ENCODE measurements around the gene SEPTIN8.

SEPTIN8 gene

GRCh38 chr5:132754111-132754510, 22.9 kb downstream of the SEPTIN8 start:
- Histone ChIP-seq H3K27ac (ENCODE audit: low read length) (no peak overlapping the region), H3K9me3 (ENCODE audit: control insufficient read depth in 2 of 2, low read length in 2 of 2) (no peaks in the 10 kb centered on the region), H3K4me1 (ENCODE audit: control insufficient read depth, insufficient read depth, low read length) (no peaks in the 10 kb centered on the region), H3K9ac (ENCODE audit: low read length in 2 of 2) (no peak overlapping the region), H3K27me3 (ENCODE audit: control insufficient read depth in 1 of 2, insufficient read depth in 2 of 2, low read length in 2 of 2) (no peaks in the 10 kb centered on the region), H3K36me3 (ENCODE audit: control insufficient read depth in 2 of 2, insufficient read depth in 2 of 2, low read length in 2 of 2) (peaks cover 10 to 14% of the 10 kb centered on the region in 2 donors), H3K4me3 (ENCODE audit: low read length in 2 of 2) (no peak overlapping the region)

- Histone ChIP-seq H3K4me3 (ENCODE audit: low read length in 2 of 2) (no peak overlapping the region), H3K27ac (ENCODE audit: low read length) (no peak overlapping the region), H3K36me3 (ENCODE audit: control insufficient read depth in 2 of 2, insufficient read depth in 2 of 2, low read length in 2 of 2) (peaks cover 3 to 13% of the 10 kb centered on the region in 2 donors), H3K9ac (ENCODE audit: low read length in 2 of 2) (no peak overlapping the region), H3K9me3 (ENCODE audit: control insufficient read depth in 2 of 2, low read length in 2 of 2) (no peaks in the 10 kb centered on the region), H3K4me1 (ENCODE audit: control insufficient read depth, insufficient read depth, low read length) (no peaks in the 10 kb centered on the region), H3K27me3 (ENCODE audit: control insufficient read depth in 1 of 2, insufficient read depth in 2 of 2, low read length in 2 of 2) (peaks cover 0 to 3% of the 10 kb centered on the region in 2 donors)
These were observed 23.7 kb downstream of the SEPTIN8 start for GRCh38 chr5:132753135-132753987.

DNA sequence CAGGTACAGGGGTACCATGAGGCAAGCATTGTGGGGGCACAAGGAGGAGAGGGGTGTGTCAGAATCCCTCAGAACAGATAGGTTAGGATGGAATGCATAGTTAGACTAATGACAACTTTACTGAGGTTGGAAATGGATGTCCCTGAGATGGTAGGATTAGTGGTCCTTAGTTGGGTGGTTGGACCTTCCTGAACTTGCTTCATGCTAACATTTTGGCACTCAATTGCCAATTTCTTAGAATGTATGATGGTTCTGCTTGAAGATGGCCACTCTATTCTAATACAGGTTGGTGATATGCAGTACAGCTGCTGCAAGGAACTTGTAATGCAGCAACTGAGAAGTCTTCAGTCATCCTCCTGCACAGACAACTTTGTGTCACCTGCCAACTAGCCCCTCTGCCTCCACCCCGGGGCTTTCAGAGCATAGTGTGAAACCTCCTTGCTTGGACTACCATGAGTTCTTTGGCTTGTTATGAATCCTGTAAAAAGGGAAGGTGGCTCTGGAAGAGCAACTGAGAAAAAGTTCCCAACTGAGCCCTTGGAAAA, 24.4 kb downstream of the SEPTIN8 start:
- H3K4me3 ChIP-seq (ENCODE audit: low read length in 2 of 2), result no peak overlapping the region
- no peak overlapping the region for H3K27ac ChIP-seq (ENCODE audit: low read length)
- no peaks in the 10 kb centered on the region for H3K9me3 ChIP-seq (ENCODE audit: control insufficient read depth in 2 of 2, low read length in 2 of 2)
- H3K9ac ChIP-seq (ENCODE audit: low read length in 2 of 2), result no peak overlapping the region
- H3K36me3 ChIP-seq (ENCODE audit: control insufficient read depth in 2 of 2, insufficient read depth in 2 of 2, low read length in 2 of 2), result peaks cover under 1 to 9% of the 10 kb centered on the region in 2 donors
- H3K4me1 ChIP-seq (ENCODE audit: control insufficient read depth, insufficient read depth, low read length), result peaks cover 1% of the 10 kb centered on the region
- peaks cover 4 to 5% of the 10 kb centered on the region in 2 donors for H3K27me3 ChIP-seq (ENCODE audit: control insufficient read depth in 1 of 2, insufficient read depth in 2 of 2, low read length in 2 of 2)

- Histone ChIP-seq H3K4me1 (ENCODE audit: control insufficient read depth, insufficient read depth, low read length) (peaks cover 7% of the 10 kb centered on the region), H3K9ac (ENCODE audit: low read length in 2 of 2) (no peak overlapping the region)
These were observed 25.0 kb downstream of the SEPTIN8 start for GRCh38 chr5:132751971-132752580.

GRCh38 chr5:132751444-132751843, 25.6 kb downstream of the SEPTIN8 start:
- Histone ChIP-seq H3K9ac (ENCODE audit: low read length in 2 of 2) (no peak overlapping the region), H3K27me3 (ENCODE audit: control insufficient read depth in 1 of 2, insufficient read depth in 2 of 2, low read length in 2 of 2) (peaks cover 10 to 17% of the 10 kb centered on the region in 2 donors), H3K4me1 (ENCODE audit: control insufficient read depth, insufficient read depth, low read length) (peaks cover 13% of the 10 kb centered on the region), H3K4me3 (ENCODE audit: low read length in 2 of 2) (no peak overlapping the region), H3K27ac (ENCODE audit: low read length) (no peak overlapping the region), H3K9me3 (ENCODE audit: control insufficient read depth in 2 of 2, low read length in 2 of 2) (no peaks in the 10 kb centered on the region), H3K36me3 (ENCODE audit: control insufficient read depth in 2 of 2, insufficient read depth in 2 of 2, low read length in 2 of 2) (peaks cover 0 to 3% of the 10 kb centered on the region in 2 donors)

More at GRCh38 chr5:132751971-132752580, 25.0 kb downstream of the SEPTIN8 start:
- H3K27ac ChIP-seq (ENCODE audit: low read length), result no peak overlapping the region
- peaks cover 5 to 10% of the 10 kb centered on the region in 2 donors for H3K27me3 ChIP-seq (ENCODE audit: control insufficient read depth in 1 of 2, insufficient read depth in 2 of 2, low read length in 2 of 2)
- H3K4me3 ChIP-seq (ENCODE audit: low read length in 2 of 2), result no peak overlapping the region
- peaks cover 0 to 5% of the 10 kb centered on the region in 2 donors for H3K36me3 ChIP-seq (ENCODE audit: control insufficient read depth in 2 of 2, insufficient read depth in 2 of 2, low read length in 2 of 2)
- no peaks in the 10 kb centered on the region for H3K9me3 ChIP-seq (ENCODE audit: control insufficient read depth in 2 of 2, low read length in 2 of 2)

DNA sequence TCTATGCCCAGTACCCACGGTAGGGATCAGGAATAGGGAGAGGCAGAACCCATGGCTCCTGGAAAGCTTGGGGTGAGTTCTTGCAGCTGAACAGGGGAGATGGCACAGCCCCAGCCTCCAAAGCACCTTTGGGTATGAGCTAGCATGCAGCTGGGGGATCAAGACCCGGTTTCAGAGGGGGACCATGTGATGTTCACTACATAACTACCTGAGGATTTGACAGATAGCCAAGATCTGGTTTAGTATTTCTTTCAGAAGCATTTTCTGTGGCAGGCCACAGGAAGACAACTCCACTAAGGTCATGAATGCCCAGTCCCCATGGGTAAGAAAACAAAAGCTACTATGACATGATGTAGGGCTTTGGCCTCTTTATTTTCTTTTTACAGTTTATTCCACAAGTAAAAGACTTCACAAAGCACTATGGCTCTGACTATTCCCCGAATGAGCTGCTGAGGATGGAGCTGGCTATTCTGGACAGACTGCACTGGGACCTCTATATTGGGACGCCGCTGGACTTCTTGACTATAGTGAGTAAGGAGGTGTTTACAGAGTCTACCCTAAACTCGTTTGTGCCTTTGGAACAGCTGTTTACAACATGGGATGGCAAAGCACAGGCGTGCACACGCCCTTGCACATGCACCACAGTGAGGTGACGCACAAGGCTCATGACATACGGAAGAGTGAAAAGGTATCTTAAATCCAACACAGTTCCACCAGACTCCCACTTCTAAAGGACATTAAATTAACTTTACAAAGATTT, 26.4 kb downstream of the SEPTIN8 start:
- H3K27me3 ChIP-seq (ENCODE audit: control insufficient read depth in 1 of 2, insufficient read depth in 2 of 2, low read length in 2 of 2), result peaks cover 10 to 24% of the 10 kb centered on the region in 2 donors
- H3K27ac ChIP-seq (ENCODE audit: low read length), result no peak overlapping the region
- no peak overlapping the region for H3K4me3 ChIP-seq (ENCODE audit: low read length in 2 of 2)
- peaks cover 0 to 2% of the 10 kb centered on the region in 2 donors for H3K36me3 ChIP-seq (ENCODE audit: control insufficient read depth in 2 of 2, insufficient read depth in 2 of 2, low read length in 2 of 2)
- H3K9ac ChIP-seq (ENCODE audit: low read length in 2 of 2), result no peak overlapping the region
- H3K4me1 ChIP-seq (ENCODE audit: control insufficient read depth, insufficient read depth, low read length), result peaks cover 13% of the 10 kb centered on the region
- no peaks in the 10 kb centered on the region for H3K9me3 ChIP-seq (ENCODE audit: control insufficient read depth in 2 of 2, low read length in 2 of 2)

DNA sequence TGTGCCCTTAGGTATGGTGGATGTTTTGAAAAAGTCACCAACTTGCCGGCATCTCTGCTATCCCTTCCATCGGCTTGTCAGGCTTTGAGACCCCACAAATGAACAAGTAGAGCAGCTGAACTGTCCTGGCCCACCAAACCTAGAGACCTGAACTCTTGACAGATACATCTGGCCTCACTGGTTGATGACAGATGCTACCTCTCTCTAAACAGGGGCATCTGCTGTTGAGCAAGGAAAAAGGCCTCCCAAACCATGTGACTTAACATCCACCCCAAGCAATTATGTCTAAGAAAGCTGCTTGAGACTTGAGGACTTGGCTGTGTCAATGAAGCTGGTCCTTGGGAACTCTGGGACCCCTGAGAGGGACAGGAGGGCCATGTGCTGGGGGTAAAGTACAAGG, 27.5 kb downstream of the SEPTIN8 start:
- H3K4me3 ChIP-seq (ENCODE audit: low read length in 2 of 2), result no peak overlapping the region
- peaks cover 0 to 2% of the 10 kb centered on the region in 2 donors for H3K36me3 ChIP-seq (ENCODE audit: control insufficient read depth in 2 of 2, insufficient read depth in 2 of 2, low read length in 2 of 2)
- H3K27me3 ChIP-seq (ENCODE audit: control insufficient read depth in 1 of 2, insufficient read depth in 2 of 2, low read length in 2 of 2), result peaks cover 14 to 24% of the 10 kb centered on the region in 2 donors
- H3K9me3 ChIP-seq (ENCODE audit: control insufficient read depth in 2 of 2, low read length in 2 of 2), result no peaks in the 10 kb centered on the region
- H3K9ac ChIP-seq (ENCODE audit: low read length in 2 of 2), result no peak overlapping the region
- no peak overlapping the region for H3K27ac ChIP-seq (ENCODE audit: low read length)
- peaks cover 13% of the 10 kb centered on the region for H3K4me1 ChIP-seq (ENCODE audit: control insufficient read depth, insufficient read depth, low read length)

DNA sequence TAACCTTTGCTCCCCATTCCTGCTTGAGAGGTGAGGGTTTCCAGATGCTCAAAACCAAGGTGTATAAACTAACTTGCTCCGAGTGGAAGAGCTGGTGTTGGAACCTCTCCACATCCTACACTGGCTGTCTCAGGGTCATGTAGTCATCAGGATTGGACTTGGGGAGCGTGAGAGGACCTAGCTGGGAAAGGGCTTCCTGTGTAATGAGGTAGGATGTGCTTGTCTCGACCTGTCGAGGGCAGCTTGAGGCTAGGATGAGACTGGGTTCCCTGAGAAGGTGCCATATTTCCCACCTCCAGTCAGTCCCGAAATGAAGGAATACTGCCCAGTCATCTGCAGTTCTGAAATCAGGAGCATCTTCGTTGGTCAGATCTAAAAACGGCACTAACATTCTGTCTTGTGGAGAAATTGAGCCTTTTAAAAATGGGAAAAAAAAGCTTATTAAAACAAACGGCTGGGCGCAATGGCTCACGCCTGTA, 28.5 kb downstream of the SEPTIN8 start:
- Histone ChIP-seq H3K4me1 (ENCODE audit: control insufficient read depth, insufficient read depth, low read length) (peaks cover 13% of the 10 kb centered on the region), H3K9me3 (ENCODE audit: control insufficient read depth in 2 of 2, low read length in 2 of 2) (no peaks in the 10 kb centered on the region), H3K9ac (ENCODE audit: low read length in 2 of 2) (no peak overlapping the region), H3K27me3 (ENCODE audit: control insufficient read depth in 1 of 2, insufficient read depth in 2 of 2, low read length in 2 of 2) (peaks cover 14 to 24% of the 10 kb centered on the region in 2 donors), H3K27ac (ENCODE audit: low read length) (no peak overlapping the region), H3K4me3 (ENCODE audit: low read length in 2 of 2) (no peak overlapping the region), H3K36me3 (ENCODE audit: control insufficient read depth in 2 of 2, insufficient read depth in 2 of 2, low read length in 2 of 2) (peaks cover 0 to 2% of the 10 kb centered on the region in 2 donors)

- H3K27ac ChIP-seq (ENCODE audit: low read length), result no peak overlapping the region
These were observed 29.2 kb downstream of the SEPTIN8 start for GRCh38 chr5:132747616-132748440.

More at GRCh38 chr5:132747616-132748440, 29.2 kb downstream of the SEPTIN8 start:
- H3K4me1 ChIP-seq (ENCODE audit: control insufficient read depth, insufficient read depth, low read length), result peaks cover 13% of the 10 kb centered on the region
- H3K4me3 ChIP-seq (ENCODE audit: low read length in 2 of 2), result peak overlapping the region in 1 of 2 donors; percentile 61
- peaks cover 0 to 2% of the 10 kb centered on the region in 2 donors for H3K36me3 ChIP-seq (ENCODE audit: control insufficient read depth in 2 of 2, insufficient read depth in 2 of 2, low read length in 2 of 2)
- H3K9ac ChIP-seq (ENCODE audit: low read length in 2 of 2), result no peak overlapping the region
- no peaks in the 10 kb centered on the region for H3K9me3 ChIP-seq (ENCODE audit: control insufficient read depth in 2 of 2, low read length in 2 of 2)
- H3K27me3 ChIP-seq (ENCODE audit: control insufficient read depth in 1 of 2, insufficient read depth in 2 of 2, low read length in 2 of 2), result peaks cover 14 to 24% of the 10 kb centered on the region in 2 donors
